Measurements from ENCODE around the gene OTOP2.
A peak's percentile ranks its signal among the peaks of the same experiment; 100 is the strongest.

- TF ChIP-seq CTCF (conservative IDR thresholded peaks at IDR 0.05; ENCODE audit: low read length) (peak; percentile 32; the same call in 1 of the 2 replicates), EZH2phosphoT487 (IDR thresholded peaks at IDR 0.05; ENCODE audit: borderline replicate concordance, low read depth, low read length) (no peak)
Observed at GRCh38 chr17:74919440-74920305, 4.4 kb upstream of the OTOP2 start.
